SH-SY5Y (cell line): ENCODE results near the gene L2HGDH.

Source experiments
- GATA2 ChIP-seq: IDR thresholded peaks from 2 replicates; pipeline ENCODE4 v1.6.1; 2011; ENCODE audit warnings: mild to moderate bottlenecking, low read depth, low read length
- GATA3 ChIP-seq: IDR thresholded peaks from 2 replicates; pipeline ENCODE4 v1.6.1; 2011; ENCODE audit warnings: low read depth, mild to moderate bottlenecking, low read length, moderate library complexity

L2HGDH gene

DNA sequence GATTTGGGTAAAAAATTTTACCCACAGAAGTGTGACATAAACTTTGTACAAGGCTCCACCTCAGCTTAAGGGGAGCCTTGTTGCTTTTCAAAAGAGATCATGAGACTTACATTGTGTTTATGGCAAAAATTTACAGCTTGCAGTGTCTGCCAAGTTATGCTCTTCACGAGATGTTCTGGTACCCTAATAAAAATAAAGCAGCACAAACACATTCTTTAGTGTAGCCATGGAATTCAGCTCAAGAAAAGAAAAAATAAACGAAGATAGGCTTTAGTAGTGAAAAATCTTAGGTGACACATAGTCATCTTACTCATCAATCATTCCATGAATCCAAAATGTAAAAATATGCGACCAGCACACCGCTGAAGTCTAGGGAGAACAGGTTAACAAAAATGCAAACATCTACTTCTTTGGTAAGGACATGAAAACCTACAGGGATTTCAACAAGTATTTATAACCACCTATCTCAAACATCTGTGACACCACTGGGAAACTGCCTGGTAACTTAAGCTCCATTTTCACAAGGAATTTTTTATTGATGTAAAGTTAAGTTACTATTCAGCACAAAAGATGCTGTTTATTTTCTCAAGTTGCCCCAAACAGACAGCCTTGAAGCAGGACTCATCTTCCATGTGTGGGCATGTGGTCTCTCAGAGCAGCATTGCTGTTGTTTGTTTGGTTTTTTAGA is 33.0 kb upstream of the L2HGDH start:
- TF ChIP-seq GATA3 (no peak), GATA2 (no peak)

DNA sequence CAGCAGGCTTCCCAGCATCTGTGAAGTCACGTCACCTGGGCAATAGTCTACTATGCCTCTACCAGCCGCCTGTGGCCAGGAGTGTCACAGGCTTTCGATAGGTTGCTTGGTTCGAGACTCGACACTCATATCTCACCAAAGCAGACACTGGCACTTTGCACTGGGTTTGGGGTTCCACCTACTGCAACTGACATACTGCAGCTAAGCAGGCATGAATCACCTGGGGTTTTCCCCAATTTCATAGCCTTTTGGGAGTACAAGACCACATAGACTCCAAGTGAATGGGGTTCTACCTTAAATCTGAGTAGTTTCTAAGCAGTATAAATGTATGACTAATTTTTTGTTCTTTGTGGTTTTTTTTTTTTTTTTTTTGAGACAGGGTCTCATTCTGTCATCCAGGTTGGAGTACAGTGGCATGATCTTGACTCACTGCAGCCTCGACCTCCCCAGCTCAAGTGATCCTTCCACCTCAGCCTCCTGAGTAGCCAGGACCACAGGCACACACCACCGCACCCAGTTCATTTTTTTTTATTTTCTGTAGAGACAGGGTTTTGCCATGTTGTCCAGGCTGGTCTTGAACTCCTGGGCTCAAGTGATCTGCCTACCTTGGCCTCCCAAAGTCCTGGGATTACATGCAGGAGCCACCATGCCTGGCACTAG is 32.2 kb upstream of the L2HGDH start:
- TF ChIP-seq GATA3 (no peak), GATA2 (no peak)

- TF ChIP-seq GATA2 (no peak), GATA3 (no peak)
Observed at GRCh38 chr14:50343434-50343833, 31.4 kb upstream of the L2HGDH start.

DNA sequence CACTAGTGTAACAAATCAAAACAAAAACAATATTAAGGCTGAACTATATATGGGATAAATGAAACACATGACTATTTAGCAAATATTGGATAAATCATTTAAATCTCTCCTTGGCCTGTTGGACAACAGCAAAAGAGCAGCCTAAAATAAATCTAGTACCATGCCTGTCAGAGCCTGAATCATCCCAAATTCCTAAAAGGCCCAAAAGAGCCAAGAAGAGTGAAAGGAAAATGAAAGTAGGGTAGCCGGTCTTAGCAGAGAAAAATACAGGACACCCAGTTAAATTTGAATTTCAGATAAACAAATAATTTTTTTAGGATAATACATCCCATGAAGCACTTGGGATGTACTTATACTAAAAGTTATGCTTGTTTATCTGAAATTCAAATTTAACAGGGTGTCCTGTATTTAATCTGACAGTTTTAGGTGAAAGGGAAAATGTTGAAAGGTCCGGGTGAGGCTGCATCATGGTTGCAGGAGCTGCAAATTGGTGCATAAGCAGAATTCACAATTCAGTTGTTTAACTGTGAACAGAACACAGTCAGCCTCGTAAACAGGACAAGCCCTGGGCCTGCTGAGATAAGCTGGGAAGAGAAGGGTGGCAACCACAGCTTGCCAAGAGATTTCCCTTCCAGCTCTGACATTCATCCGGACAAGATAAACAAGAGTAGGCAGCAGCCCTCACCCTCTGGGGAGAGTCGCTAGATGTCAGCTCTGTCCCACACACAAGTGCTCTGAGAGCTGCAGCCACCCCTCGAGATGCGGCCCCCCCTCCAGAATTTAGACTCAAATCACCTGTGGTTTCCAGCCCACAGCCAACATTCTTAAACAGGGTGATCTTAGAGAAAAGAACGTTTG is 30.4 kb upstream of the L2HGDH start:
- TF ChIP-seq GATA3 (no peak), GATA2 (peak; percentile 75)

DNA sequence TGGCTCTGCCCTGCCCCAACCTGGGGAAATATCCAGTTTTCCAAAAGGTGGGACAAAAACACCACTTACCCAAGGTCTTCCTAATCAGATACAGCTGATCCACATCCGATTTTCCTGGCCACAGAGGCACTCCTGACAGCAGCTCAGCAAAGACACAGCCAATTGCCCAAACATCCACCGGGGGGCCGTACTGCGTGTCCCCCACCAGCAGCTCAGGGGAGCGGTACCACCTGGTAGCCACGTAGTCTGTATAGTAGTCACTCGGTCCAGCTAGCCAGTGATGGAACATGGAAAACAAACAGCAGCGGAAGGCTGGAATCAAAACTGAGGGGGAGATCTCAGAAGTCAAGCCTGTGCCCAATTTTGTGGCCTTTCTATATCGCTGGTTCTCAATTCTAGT is 28.9 kb upstream of the L2HGDH start:
- no peak for TF ChIP-seq GATA3
- TF ChIP-seq GATA2 = no peak

- no peak for TF ChIP-seq GATA3
- TF ChIP-seq GATA2 = no peak
Observed at GRCh38 chr14:50340045-50340444, 28.0 kb upstream of the L2HGDH start.

GRCh38 chr14:50339178-50339804 is 27.3 kb upstream of the L2HGDH start:
- TF ChIP-seq GATA3 (no peak), GATA2 (no peak)

GRCh38 chr14:50338587-50338986 is 26.6 kb upstream of the L2HGDH start:
- no peak for TF ChIP-seq GATA3

- TF ChIP-seq GATA3 = no peak
- TF ChIP-seq GATA2 = peak; percentile 46
Observed at GRCh38 chr14:50335989-50336824, 24.2 kb upstream of the L2HGDH start.

DNA sequence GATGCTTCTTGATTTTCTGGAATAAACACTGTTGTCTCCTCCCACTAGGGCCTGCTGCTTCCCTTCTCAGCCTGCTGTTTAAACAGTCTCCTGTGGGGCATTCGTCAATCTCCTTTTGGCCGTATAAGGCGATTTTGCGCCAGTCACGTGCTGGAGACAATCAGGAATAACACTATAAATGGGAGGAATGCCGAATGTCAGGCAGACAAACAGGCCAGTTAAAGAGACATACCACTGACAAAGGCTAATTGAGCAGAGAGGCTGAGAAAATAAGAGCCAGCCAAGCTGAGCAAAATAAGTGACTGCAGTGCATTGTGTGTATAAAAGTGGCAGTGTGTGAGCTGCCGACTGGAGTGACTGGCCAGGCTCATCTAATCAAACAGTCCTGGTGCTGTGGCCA is 23.4 kb upstream of the L2HGDH start:
- TF ChIP-seq GATA3 = no peak
- TF ChIP-seq GATA2 = no peak

DNA sequence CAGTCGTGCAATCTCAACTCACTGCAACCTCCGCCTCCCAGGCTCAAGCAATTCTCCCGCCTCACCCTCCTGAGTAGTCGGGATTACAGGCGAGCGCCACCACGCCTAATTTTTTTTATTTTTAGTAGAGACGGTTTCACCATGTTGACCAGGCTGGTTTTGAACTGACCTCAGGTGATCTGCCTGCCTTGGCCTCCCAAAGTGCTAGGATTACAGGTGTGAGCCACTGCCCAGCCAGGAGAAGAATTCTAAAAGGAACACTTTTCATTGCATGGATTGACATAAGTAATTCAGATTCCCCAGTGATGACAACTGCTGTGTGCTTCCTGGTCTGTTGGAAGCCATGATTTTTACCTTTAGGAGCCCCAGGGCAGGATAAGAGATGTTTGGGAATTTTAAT is 22.2 kb upstream of the L2HGDH start:
- TF ChIP-seq GATA3 (no peak), GATA2 (no peak)

- TF ChIP-seq GATA2 (no peak), GATA3 (no peak)
Observed at GRCh38 chr14:50333014-50333509, 21.0 kb upstream of the L2HGDH start.

- TF ChIP-seq GATA2 (peak; percentile 62; the same call in 1 of the 2 replicates), GATA3 (0 out of 2 replicates have a peak, but pooled peaks have one; percentile 25)
Observed at GRCh38 chr14:50331596-50331995, 19.6 kb upstream of the L2HGDH start.
